A549 (cell line): Measurements from ENCODE around the gene VPS41.

Source experiments
- E2F6 ChIP-seq: IDR thresholded peaks from 2 replicates; pipeline ENCODE4 v1.6.1; 2012; ENCODE audit warnings: low read depth, borderline replicate concordance
- MAZ ChIP-seq: fragments of 150-350 bp; IDR thresholded peaks from 2 replicates; pipeline ENCODE4 v1.6.1; 2014; ENCODE audit warnings: antibody characterized with exemption, low read depth, low read length, borderline replicate concordance
- MYC ChIP-seq: IDR thresholded peaks from 2 replicates; pipeline ENCODE4 v1.6.1; 2012; ENCODE audit warnings: mild to moderate bottlenecking, inconsistent platforms, low read length, improper control_type of control experiment, borderline replicate concordance
- PBX3 ChIP-seq: IDR thresholded peaks from 2 replicates; pipeline ENCODE4 v1.6.1; 2012
- POLR2A ChIP-seq: IDR thresholded peaks from 2 replicates; pipeline ENCODE4 v1.6.1; 2012; ENCODE audit warnings: mild to moderate bottlenecking, low read length
- TP53 ChIP-seq: fragments of 250-450 bp; sonication (Bioruptor Pico); IDR thresholded peaks from 2 replicates; pipeline ENCODE4 v1.5.0; 2021; ENCODE audit warnings: mild to moderate bottlenecking, moderate library complexity
- TF ChIP-seq, protein P1 (sequence below): fragments of >200 bp; sonication (Bioruptor Twin); formaldehyde crosslinking; IDR thresholded peaks from 3 replicates; pipeline ENCODE4 v1.5.1; 2016

GRCh38 chr7:38824948-38825347, 84.0 kb downstream of the VPS41 start:
- TF ChIP-seq TP53 (CRISPR knock-in tag) = no peak
- TF ChIP-seq MYC = no peak
- no peak for TF ChIP-seq POLR2A
- no peak for TF ChIP-seq PBX3
- TF ChIP-seq E2F6 = no peak
- TF ChIP-seq MAZ = no peak
- TF ChIP-seq, protein P1, sequence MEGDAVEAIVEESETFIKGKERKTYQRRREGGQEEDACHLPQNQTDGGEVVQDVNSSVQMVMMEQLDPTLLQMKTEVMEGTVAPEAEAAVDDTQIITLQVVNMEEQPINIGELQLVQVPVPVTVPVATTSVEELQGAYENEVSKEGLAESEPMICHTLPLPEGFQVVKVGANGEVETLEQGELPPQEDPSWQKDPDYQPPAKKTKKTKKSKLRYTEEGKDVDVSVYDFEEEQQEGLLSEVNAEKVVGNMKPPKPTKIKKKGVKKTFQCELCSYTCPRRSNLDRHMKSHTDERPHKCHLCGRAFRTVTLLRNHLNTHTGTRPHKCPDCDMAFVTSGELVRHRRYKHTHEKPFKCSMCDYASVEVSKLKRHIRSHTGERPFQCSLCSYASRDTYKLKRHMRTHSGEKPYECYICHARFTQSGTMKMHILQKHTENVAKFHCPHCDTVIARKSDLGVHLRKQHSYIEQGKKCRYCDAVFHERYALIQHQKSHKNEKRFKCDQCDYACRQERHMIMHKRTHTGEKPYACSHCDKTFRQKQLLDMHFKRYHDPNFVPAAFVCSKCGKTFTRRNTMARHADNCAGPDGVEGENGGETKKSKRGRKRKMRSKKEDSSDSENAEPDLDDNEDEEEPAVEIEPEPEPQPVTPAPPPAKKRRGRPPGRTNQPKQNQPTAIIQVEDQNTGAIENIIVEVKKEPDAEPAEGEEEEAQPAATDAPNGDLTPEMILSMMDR = no peak
